H1 (cell line): ENCODE data around the gene SFXN4. TPM values are rescaled to one million over a fixed set of nuclear protein-coding genes. Genes with fewer than 3 reads are reported as not detected.

Experiments
- CHD7 ChIP-seq: fragments of 300-600 bp; sonication (generic); IDR thresholded peaks from 2 replicates; pipeline ENCODE4 v1.7.1; 2012; ENCODE audit warnings: low read length, moderate library complexity, mild to moderate bottlenecking, inconsistent platforms; ENCODE audit not compliant: insufficient replicate concordance
- CTCF ChIP-seq, 3 experiments: IDR thresholded peaks; 1 replicate in 2 of 3; 2 replicates in 1 of 3; pipeline versions ENCODE4 v1.5.1 to v1.6.1; 2011; ENCODE audit warnings: low read length in 3 of 3, mild to moderate bottlenecking in 3 of 3, inconsistent platforms in 2 of 3, low read depth in 1 of 3, moderate library complexity in 1 of 3; ENCODE audit not compliant: insufficient read depth in 1 of 3; ENCODE audit errors: control extremely low read depth in 1 of 3
- SUZ12 ChIP-seq: fragments of 200-600 bp; sonication (generic); IDR thresholded peaks from 2 replicates; pipeline ENCODE4 v1.6.1; 2012; ENCODE audit warnings: mild to moderate bottlenecking, inconsistent platforms, low read length, moderate library complexity, mixed read lengths
- polyA plus RNA-seq, 7 experiments: library from polyadenylated mRNA; depleted of rRNA in 3 of 7; stranded (reverse) in 5 of 7; unstranded in 2 of 7; fragments of >200 nt in 5 of 7; fragments of 200-250 nt in 2 of 7; gene quantifications; 1 replicate in 5 of 7; 2 replicates in 1 of 7; 4 replicates in 1 of 7; pipeline versions ENCODE4 v1.2.1 to v1.2.3, GENCODE V29; 2011 to 2013; ENCODE audit warnings: missing spikeins in 2 of 7, mixed read lengths in 2 of 7
- total RNA-seq: library from RNA; stranded (reverse); fragmentation: NEBNext Ultra II Directional; extraction: Animal tissue kit (Norgen Biotek cat#: 25700); gene quantifications from 2 replicates; pipeline ENCODE4 v1.2.1, GENCODE V29; 2021

The SFXN4 gene
- total and polyA plus RNA-seq, 2 of the 8 experiments (the other 6 are each of a cell fraction or from before 2014, with no cell fraction given): 15.4 to 21.6 TPM

DNA sequence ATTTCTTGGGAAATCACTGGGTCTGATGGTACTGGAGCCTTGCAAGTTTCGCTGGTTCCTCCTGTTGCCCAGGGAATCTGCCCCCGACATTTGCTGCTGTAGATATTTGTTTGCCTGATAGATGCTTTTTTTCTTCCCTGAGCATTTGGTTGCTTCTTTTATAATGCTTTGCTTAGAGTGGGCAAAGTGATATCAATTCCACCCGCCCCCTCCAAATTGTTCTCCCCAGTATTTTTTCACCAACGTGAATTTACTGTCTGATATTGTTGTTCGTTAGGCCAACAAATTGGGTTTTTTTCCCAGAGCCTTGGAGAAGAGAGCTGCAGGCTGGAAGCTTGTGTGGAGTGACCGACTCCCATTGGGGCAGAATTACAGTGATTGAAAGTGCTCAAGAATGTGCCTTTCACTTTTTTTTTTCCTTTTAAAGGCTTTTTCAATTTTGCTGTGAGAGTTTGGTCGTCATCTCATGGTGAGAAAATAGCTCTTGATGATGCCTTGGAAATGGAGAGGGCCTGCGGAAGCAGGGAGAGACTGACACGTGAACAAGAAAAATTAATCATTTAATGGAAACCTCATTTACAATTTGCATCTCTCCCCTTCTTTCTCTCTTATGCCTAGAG, 44.3 kb upstream of the SFXN4 start (continued):
- no peak for TF ChIP-seq SUZ12
- no peak for TF ChIP-seq CTCF (IDR thresholded peaks at IDR 0.05; ENCODE audit: control extremely low read depth in 1 of 3, insufficient read depth in 1 of 3, low read depth in 1 of 3, low read length in 3 of 3)
- no peak for TF ChIP-seq CHD7
